Thyroid gland (tissue), 4 donors: ENCODE measurements around the gene CYP4F2.

ENCODE experiments used
- CTCF ChIP-seq, 6 experiments: fragments of 200-600 bp in 3 of 6; fragments of 450-650 bp in 3 of 6; sonication (generic) in 3 of 6; IDR thresholded peaks; one replicate each; pipeline ENCODE4 v1.5.1; 2016 to 2019; ENCODE audit warnings: antibody characterized with exemption in 6 of 6, mild to moderate bottlenecking in 2 of 6, inconsistent platforms in 1 of 6, moderate library complexity in 1 of 6
- POLR2A ChIP-seq, 2 donors: fragments of 450-650 bp; IDR thresholded peaks; one replicate each; pipeline ENCODE4 v1.6.1; 2017; ENCODE audit warnings: antibody characterized with exemption in 2 of 2, mild to moderate bottlenecking in 2 of 2, moderate library complexity in 1 of 2

- TF ChIP-seq CTCF (IDR thresholded peaks at IDR 0.05) (no peak), POLR2A (IDR thresholded peaks at IDR 0.05) (no peak)
Observed at GRCh38 chr19:15840833-15841232, 57.0 kb downstream of the CYP4F2 start.
